ENCODE results near the gene KRTAP21-1. TPM values are rescaled to one million over a fixed set of nuclear protein-coding genes. Genes with fewer than 3 reads are reported as not detected.

KRTAP21-1 gene
- total RNA-seq, 1 donor from 2014 or later: not detected

DNA sequence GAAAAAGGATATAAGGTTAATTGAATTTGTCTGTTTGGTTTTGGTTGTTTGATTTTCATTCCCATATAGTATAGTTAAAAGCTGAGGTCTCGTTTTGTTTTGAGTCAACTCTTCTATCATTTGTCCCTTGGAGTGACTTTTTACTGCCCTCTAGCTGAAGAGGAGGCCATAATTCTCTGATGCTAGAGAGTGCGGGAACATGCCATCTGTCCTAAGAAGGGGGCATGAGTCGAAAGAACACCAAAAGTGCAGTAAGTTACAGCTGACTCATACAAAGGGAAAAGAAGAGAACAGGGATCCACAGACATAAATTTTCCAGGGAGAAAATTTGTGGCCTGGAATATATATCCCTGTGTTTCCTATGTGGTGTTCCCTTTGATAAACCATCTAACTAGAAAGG is 40.8 kb downstream of the KRTAP21-1 start:
- TF ChIP-seq, protein P1, sequence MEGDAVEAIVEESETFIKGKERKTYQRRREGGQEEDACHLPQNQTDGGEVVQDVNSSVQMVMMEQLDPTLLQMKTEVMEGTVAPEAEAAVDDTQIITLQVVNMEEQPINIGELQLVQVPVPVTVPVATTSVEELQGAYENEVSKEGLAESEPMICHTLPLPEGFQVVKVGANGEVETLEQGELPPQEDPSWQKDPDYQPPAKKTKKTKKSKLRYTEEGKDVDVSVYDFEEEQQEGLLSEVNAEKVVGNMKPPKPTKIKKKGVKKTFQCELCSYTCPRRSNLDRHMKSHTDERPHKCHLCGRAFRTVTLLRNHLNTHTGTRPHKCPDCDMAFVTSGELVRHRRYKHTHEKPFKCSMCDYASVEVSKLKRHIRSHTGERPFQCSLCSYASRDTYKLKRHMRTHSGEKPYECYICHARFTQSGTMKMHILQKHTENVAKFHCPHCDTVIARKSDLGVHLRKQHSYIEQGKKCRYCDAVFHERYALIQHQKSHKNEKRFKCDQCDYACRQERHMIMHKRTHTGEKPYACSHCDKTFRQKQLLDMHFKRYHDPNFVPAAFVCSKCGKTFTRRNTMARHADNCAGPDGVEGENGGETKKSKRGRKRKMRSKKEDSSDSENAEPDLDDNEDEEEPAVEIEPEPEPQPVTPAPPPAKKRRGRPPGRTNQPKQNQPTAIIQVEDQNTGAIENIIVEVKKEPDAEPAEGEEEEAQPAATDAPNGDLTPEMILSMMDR (IDR thresholded peaks at IDR 0.05; ENCODE audit: unreplicated experiment): no peak
- Mint-ChIP-seq H3K27ac (ENCODE audit: unreplicated experiment) (no peak overlapping the region), H3K9me3 (ENCODE audit: unreplicated experiment) (no peaks in the 10 kb centered on the region), H3K36me3 (ENCODE audit: low read depth, unreplicated experiment) (no peaks in the 10 kb centered on the region), H3K27me3 (ENCODE audit: unreplicated experiment) (no peaks in the 10 kb centered on the region), H3K4me3 (ENCODE audit: unreplicated experiment) (no peak overlapping the region), H3K4me1 (ENCODE audit: unreplicated experiment) (no peaks in the 10 kb centered on the region)
- no peak for DNase-seq (ENCODE audit: low spot score)

DNA sequence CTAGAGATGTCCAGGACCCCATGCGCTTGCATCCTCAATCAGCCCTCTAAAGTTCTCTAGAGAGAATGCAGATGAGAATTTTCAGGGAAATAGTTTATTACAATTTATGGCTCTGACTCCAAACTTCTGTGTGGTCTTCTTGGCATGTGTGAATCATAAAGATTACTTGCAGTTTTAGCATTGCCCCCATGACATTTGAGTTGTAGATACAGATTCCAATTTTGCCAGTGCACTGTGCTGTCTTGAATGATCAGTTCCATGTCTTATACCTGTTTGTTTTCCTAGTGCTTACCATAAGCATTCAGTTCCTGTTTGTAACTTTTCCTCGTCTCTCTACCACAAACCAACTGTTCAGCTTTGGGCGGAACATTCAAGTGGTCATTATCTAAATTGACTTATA is 41.5 kb downstream of the KRTAP21-1 start:
- TF ChIP-seq, protein P1 (IDR thresholded peaks at IDR 0.05; ENCODE audit: unreplicated experiment): no peak
- Mint-ChIP-seq H3K27me3 (ENCODE audit: unreplicated experiment) (no peaks in the 10 kb centered on the region), H3K27ac (ENCODE audit: unreplicated experiment) (no peak overlapping the region), H3K4me1 (ENCODE audit: unreplicated experiment) (no peaks in the 10 kb centered on the region), H3K9me3 (ENCODE audit: unreplicated experiment) (no peaks in the 10 kb centered on the region), H3K36me3 (ENCODE audit: low read depth, unreplicated experiment) (no peaks in the 10 kb centered on the region), H3K4me3 (ENCODE audit: unreplicated experiment) (no peak overlapping the region)
- no peak for DNase-seq (ENCODE audit: low spot score)

DNA sequence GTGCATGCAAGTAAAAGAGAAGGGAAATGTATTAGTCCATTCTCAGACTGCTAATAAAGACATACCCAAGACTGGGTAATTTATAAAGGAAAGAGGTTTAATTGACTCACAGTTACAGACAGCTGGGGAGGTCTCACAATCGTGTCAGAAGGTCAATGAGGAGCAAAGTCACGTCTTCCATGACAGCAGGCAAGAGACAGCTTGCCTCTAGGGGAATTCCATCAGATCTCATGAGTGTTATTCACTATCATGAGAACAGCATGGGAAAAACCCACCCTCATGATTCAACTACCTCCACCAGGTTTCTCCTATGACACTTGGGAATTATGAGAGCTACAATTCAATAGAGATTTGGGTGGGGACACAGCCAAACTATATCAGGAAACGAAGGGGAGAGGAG is 44.7 kb downstream of the KRTAP21-1 start:
- Mint-ChIP-seq H3K9me3 (ENCODE audit: unreplicated experiment) (no peaks in the 10 kb centered on the region), H3K27ac (ENCODE audit: unreplicated experiment) (no peak overlapping the region), H3K4me1 (ENCODE audit: unreplicated experiment) (no peaks in the 10 kb centered on the region), H3K27me3 (ENCODE audit: unreplicated experiment) (no peaks in the 10 kb centered on the region), H3K4me3 (ENCODE audit: unreplicated experiment) (no peak overlapping the region), H3K36me3 (ENCODE audit: low read depth, unreplicated experiment) (no peaks in the 10 kb centered on the region)
- no peak for DNase-seq (ENCODE audit: low spot score)
- TF ChIP-seq, protein P1 (IDR thresholded peaks at IDR 0.05; ENCODE audit: unreplicated experiment): no peak

DNA sequence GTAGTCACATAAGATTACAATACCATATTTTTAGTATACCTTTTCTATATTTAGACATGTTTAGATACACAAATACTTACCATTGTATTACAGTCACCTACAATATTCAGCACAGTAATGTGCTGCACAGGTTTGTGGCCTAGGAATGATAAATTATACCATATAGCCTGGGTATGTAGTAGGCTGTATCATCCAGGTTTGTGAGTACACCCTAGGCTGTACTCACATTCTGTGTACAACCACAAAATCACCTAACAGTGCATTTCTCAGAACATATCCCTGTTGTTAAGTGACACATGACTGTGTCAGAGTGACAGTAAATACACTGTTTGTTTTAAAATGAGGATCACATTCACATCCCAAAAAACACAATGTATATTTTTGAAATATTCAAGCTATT is 47.8 kb downstream of the KRTAP21-1 start:
- Mint-ChIP-seq H3K4me1 (ENCODE audit: unreplicated experiment) (no peaks in the 10 kb centered on the region), H3K4me3 (ENCODE audit: unreplicated experiment) (no peak overlapping the region), H3K36me3 (ENCODE audit: low read depth, unreplicated experiment) (no peaks in the 10 kb centered on the region), H3K9me3 (ENCODE audit: unreplicated experiment) (no peaks in the 10 kb centered on the region), H3K27ac (ENCODE audit: unreplicated experiment) (no peak overlapping the region), H3K27me3 (ENCODE audit: unreplicated experiment) (no peaks in the 10 kb centered on the region)
- DNase-seq (ENCODE audit: low spot score): no peak
- TF ChIP-seq, protein P1 (IDR thresholded peaks at IDR 0.05; ENCODE audit: unreplicated experiment): no peak

Other genes starting within 250 kb of the KRTAP21-1 start
- not detected for gene KRTAP19-6, start 213.6 kb downstream of the KRTAP21-1 start, total RNA-seq (ENCODE audit: unreplicated experiment)
- gene KRTAP19-7, start 194.1 kb downstream of the KRTAP21-1 start, total RNA-seq (ENCODE audit: unreplicated experiment): not detected
- gene KRTAP22-2, start 165.0 kb downstream of the KRTAP21-1 start, total RNA-seq (ENCODE audit: unreplicated experiment): not detected
- not detected for gene KRTAP6-3, start 163.0 kb downstream of the KRTAP21-1 start, total RNA-seq (ENCODE audit: unreplicated experiment)
- not detected for gene KRTAP6-2, start 156.5 kb downstream of the KRTAP21-1 start, total RNA-seq (ENCODE audit: unreplicated experiment)
- gene KRTAP22-1, start 154.3 kb downstream of the KRTAP21-1 start, total RNA-seq (ENCODE audit: unreplicated experiment): not detected
- gene KRTAP6-1, start 141.5 kb downstream of the KRTAP21-1 start, total RNA-seq (ENCODE audit: unreplicated experiment): not detected
- gene KRTAP20-1, start 139.0 kb downstream of the KRTAP21-1 start, total RNA-seq (ENCODE audit: unreplicated experiment): not detected
- gene KRTAP20-4, start 134.8 kb downstream of the KRTAP21-1 start, total RNA-seq (ENCODE audit: unreplicated experiment): not detected
- gene KRTAP20-2, start 120.2 kb downstream of the KRTAP21-1 start, total RNA-seq (ENCODE audit: unreplicated experiment): not detected
- gene KRTAP20-3, start 112.6 kb downstream of the KRTAP21-1 start, total RNA-seq (ENCODE audit: unreplicated experiment): not detected
- gene KRTAP21-3, start 36.7 kb downstream of the KRTAP21-1 start, total RNA-seq (ENCODE audit: unreplicated experiment): not detected
- gene KRTAP21-2, start 8.2 kb downstream of the KRTAP21-1 start, total RNA-seq (ENCODE audit: unreplicated experiment): not detected
- not detected for gene KRTAP8-1, start 57.8 kb upstream of the KRTAP21-1 start, total RNA-seq (ENCODE audit: unreplicated experiment)
- not detected for gene KRTAP7-1, start 74.3 kb upstream of the KRTAP21-1 start, total RNA-seq (ENCODE audit: unreplicated experiment)
- not detected for gene KRTAP11-1, start 126.2 kb upstream of the KRTAP21-1 start, total RNA-seq (ENCODE audit: unreplicated experiment)

All from endothelial cell (in vitro differentiated cells).